K562 (cell line): ENCODE measurements around the gene ZDHHC8. TPM values are rescaled to one million over a fixed set of nuclear protein-coding genes. Genes with fewer than 3 reads are reported as not detected.

Experiments
- CHD1 ChIP-seq: fragments of 200-600 bp; sonication (generic); IDR thresholded peaks from one replicate; pipeline ENCODE4 v1.6.1; 2012; ENCODE audit warnings: mild to moderate bottlenecking, moderate library complexity, low read length, inconsistent platforms
- ELF4 ChIP-seq: fragments of 450-650 bp; formaldehyde crosslinking; IDR thresholded peaks from 2 replicates; pipeline ENCODE4 v1.4.0; 2022; ENCODE audit warnings: missing genetic modification characterization
- HNRNPL ChIP-seq: fragments of 200-400 bp; formaldehyde crosslinking; IDR thresholded peaks from 2 replicates; pipeline ENCODE4 v1.6.1; 2017; ENCODE audit warnings: low read depth, mild to moderate bottlenecking, low read length
- MXI1 ChIP-seq: IDR thresholded peaks from 2 replicates; pipeline ENCODE4 v1.6.1; 2011; ENCODE audit warnings: low read depth, mild to moderate bottlenecking, improper control_type of control experiment, low read length
- NELFE ChIP-seq: IDR thresholded peaks from 2 replicates; pipeline ENCODE4 v1.6.1; 2011; ENCODE audit warnings: mild to moderate bottlenecking; ENCODE audit not compliant: insufficient read depth, insufficient read length
- NEUROD1 ChIP-seq: fragments of 150-350 bp; IDR thresholded peaks from 2 replicates; pipeline ENCODE4 v1.6.1; 2014; ENCODE audit warnings: borderline replicate concordance, low read length, low read depth; ENCODE audit not compliant: partially characterized antibody
- NR2F6 ChIP-seq: fragments of 450-650 bp; formaldehyde crosslinking; IDR thresholded peaks from 2 replicates; pipeline ENCODE4 v1.4.0; 2020; ENCODE audit warnings: mild to moderate bottlenecking
- NR4A1 ChIP-seq, 2 experiments: fragments of 250-450 bp in 1 of 2; fragments of 450-650 bp in 1 of 2; sonication (Bioruptor Pico) in 1 of 2; IDR thresholded peaks; 2 replicates each; pipeline versions ENCODE4 v1.4.0 to v1.6.1; 2016 to 2020; ENCODE audit warnings: mild to moderate bottlenecking in 2 of 2, missing compliant biosample characterization in 1 of 2, missing genetic modification characterization in 1 of 2, moderate library complexity in 1 of 2
- PML ChIP-seq: IDR thresholded peaks from 2 replicates; pipeline ENCODE4 v1.6.1; 2012; ENCODE audit warnings: low read length, inconsistent platforms
- POLR3A ChIP-seq: IDR thresholded peaks from 2 replicates; pipeline ENCODE4 v1.6.1; 2011; ENCODE audit warnings: borderline replicate concordance, mild to moderate bottlenecking, moderate library complexity; ENCODE audit not compliant: insufficient read length, insufficient read depth; ENCODE audit errors: extremely low read depth
- RFX5 ChIP-seq: IDR thresholded peaks from 2 replicates; pipeline ENCODE4 v1.6.1; 2011; ENCODE audit warnings: low read depth, mild to moderate bottlenecking, improper control_type of control experiment, low read length
- SETDB1 ChIP-seq: IDR thresholded peaks from one replicate; pipeline ENCODE4 v1.6.1; 2012; ENCODE audit warnings: low read length, control low read depth, inconsistent platforms
- SMC3 ChIP-seq: conservative IDR thresholded peaks from 2 replicates; pipeline ENCODE4 v1.6.1; 2011; ENCODE audit warnings: low read depth, low read length, improper control_type of control experiment; ENCODE audit not compliant: insufficient read depth
- SREBF1 ChIP-seq: fragments of 150-350 bp; IDR thresholded peaks from 2 replicates; pipeline ENCODE4 v1.6.1; 2014; ENCODE audit warnings: antibody characterized with exemption, low read depth, low read length, borderline replicate concordance
- TRIM24 ChIP-seq, 2 experiments: fragments of 450-650 bp; IDR thresholded peaks; 2 replicates each; pipeline ENCODE4 v1.6.1; 2016
- XRCC4 ChIP-seq: IDR thresholded peaks from one replicate; pipeline ENCODE4 v1.6.1; 2011; ENCODE audit not compliant: insufficient read depth, insufficient read length; ENCODE audit errors: extremely low read depth
- ZBTB12 ChIP-seq: fragments of 250-450 bp; sonication (Bioruptor Pico); IDR thresholded peaks from 2 replicates; pipeline ENCODE4 v1.4.0; 2020
- ZBTB17 ChIP-seq: fragments of 450-650 bp; formaldehyde crosslinking; IDR thresholded peaks from 2 replicates; pipeline ENCODE4 v1.4.0; 2020; ENCODE audit warnings: mild to moderate bottlenecking
- ZC3H11A ChIP-seq: IDR thresholded peaks from 2 replicates; pipeline ENCODE4 v1.6.1; 2012; ENCODE audit warnings: low read depth, low read length, improper control_type of control experiment
- ZNF134 ChIP-seq: fragments of 250-450 bp; sonication (Bioruptor Pico); conservative IDR thresholded peaks from 2 replicates; pipeline ENCODE4 v1.4.0; 2020
- ZNF57 ChIP-seq: fragments of 450-650 bp; formaldehyde crosslinking; IDR thresholded peaks from 2 replicates; pipeline ENCODE4 v1.4.0; 2020; ENCODE audit warnings: mild to moderate bottlenecking, moderate library complexity
- polyA plus RNA-seq, 8 experiments: library from polyadenylated mRNA; depleted of rRNA in 4 of 8; stranded (reverse) in 5 of 8; unstranded in 3 of 8; fragments of >200 nt; fragmentation: Nextera tagmentation in 2 of 8; fragmentation: Illumina TruSeq in 1 of 8; extraction: Ambion mirVana in 2 of 8; extraction: Trizol in 1 of 8; gene quantifications; 2 replicates each; pipeline versions ENCODE4 v1.2.1 to v1.2.3, GENCODE V29; 2011 to 2014; ENCODE audit warnings: inconsistent platforms in 1 of 8, missing spikeins in 1 of 8
- total RNA-seq, 7 experiments: library from RNA; depleted of rRNA in 6 of 7; stranded (reverse); fragments of >200 nt in 6 of 7; fragmentation: Illumina TruSeq in 2 of 7; extraction: Trizol in 2 of 7; gene quantifications; 2 replicates each; pipeline versions ENCODE4 v1.2.1 to v1.2.3, GENCODE V29; 2011 to 2021; ENCODE audit warnings: low replicate concordance in 1 of 7
- TF ChIP-seq, protein P1 (sequence below): fragments of 150-350 bp; IDR thresholded peaks from 2 replicates; pipeline ENCODE4 v1.6.1; 2014; ENCODE audit warnings: low read depth, mild to moderate bottlenecking, low read length, borderline replicate concordance
- TF ChIP-seq, protein P2 (sequence below): sonication (generic); formaldehyde crosslinking; IDR thresholded peaks from 2 replicates; pipeline ENCODE4 v1.8.1; 2023; ENCODE audit warnings: mild to moderate bottlenecking, missing genetic modification reagents

ZDHHC8 gene
- total and polyA plus RNA-seq, 9 of the 15 experiments (the other 6 are each of a cell fraction or from before 2014, with no cell fraction given): 0.04 to 109 (median 16.4) TPM

DNA sequence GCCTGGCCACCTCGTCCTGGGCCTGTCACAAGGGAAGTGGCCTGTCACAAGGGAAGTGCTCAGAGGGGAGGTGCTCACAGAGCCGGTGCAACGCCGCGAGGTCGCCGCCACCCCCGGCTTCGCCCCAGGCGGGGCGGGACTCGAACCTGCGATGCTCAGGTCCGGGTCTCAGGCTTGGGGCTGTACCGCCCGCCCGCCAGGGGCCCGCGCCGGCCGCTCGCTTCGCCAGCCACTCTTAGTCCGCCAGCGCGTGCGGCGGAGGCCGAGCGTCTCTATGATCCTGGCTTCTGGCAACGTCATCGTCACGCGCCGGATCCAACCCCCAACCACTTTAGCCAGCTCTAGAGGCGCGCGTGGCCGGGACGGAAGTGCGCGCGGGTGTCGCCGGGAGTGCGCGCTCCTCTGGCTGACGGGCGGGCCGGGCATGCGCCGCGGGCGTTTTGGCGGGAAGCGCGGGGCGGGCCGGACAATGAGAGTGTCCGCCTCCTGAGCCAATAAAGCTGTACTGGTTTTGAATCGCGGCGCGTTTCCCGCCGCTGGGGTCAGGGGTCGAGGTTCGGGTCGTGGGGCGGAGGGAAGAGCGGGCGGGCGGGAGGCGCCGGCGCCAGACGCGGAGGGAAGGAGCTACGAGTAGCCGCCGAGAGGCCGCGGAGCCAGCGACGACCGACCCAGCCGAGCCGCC lies 14.5 kb upstream of the ZDHHC8 start, which contains the start of gene TRMT2A (continued):
- TF ChIP-seq HNRNPL (peak; percentile 81), POLR3A (no peak), SMC3 (peak; percentile 24), ZC3H11A (peak; percentile 93; the same call in 1 of the 2 replicates), PML (peak; percentile 89), MXI1 (peak; percentile 97), SETDB1 (peak; percentile 100), ZNF57 (0 out of 2 replicates have a peak, but pooled peaks have one; percentile 67), NR4A1 (CRISPR knock-in tag; IDR thresholded peaks at IDR 0.05) (peak; percentile 15; the same call in 1 of the 2 replicates), NR4A1 (tag; IDR thresholded peaks at IDR 0.05) (peak; percentile 97), ZBTB12 (CRISPR knock-in tag) (peak; percentile 100), ELF4 (CRISPR knock-in tag) (peak; percentile 95), ZNF134 (CRISPR knock-in tag) (peak; percentile 47; the same call in 1 of the 2 replicates), ZBTB17 (peak; percentile 87), SREBF1 (peak; percentile 86), NR2F6 (CRISPR knock-in tag) (peak; percentile 95), XRCC4 (no peak), CHD1 (peak; percentile 96), TRIM24 (IDR thresholded peaks at IDR 0.05) (peak; percentile 72 to 89; a peak in 3 of 4 replicates), RFX5 (peak; percentile 79), NELFE (no peak), NEUROD1 (peak; percentile 95)
- TF ChIP-seq, protein P1, sequence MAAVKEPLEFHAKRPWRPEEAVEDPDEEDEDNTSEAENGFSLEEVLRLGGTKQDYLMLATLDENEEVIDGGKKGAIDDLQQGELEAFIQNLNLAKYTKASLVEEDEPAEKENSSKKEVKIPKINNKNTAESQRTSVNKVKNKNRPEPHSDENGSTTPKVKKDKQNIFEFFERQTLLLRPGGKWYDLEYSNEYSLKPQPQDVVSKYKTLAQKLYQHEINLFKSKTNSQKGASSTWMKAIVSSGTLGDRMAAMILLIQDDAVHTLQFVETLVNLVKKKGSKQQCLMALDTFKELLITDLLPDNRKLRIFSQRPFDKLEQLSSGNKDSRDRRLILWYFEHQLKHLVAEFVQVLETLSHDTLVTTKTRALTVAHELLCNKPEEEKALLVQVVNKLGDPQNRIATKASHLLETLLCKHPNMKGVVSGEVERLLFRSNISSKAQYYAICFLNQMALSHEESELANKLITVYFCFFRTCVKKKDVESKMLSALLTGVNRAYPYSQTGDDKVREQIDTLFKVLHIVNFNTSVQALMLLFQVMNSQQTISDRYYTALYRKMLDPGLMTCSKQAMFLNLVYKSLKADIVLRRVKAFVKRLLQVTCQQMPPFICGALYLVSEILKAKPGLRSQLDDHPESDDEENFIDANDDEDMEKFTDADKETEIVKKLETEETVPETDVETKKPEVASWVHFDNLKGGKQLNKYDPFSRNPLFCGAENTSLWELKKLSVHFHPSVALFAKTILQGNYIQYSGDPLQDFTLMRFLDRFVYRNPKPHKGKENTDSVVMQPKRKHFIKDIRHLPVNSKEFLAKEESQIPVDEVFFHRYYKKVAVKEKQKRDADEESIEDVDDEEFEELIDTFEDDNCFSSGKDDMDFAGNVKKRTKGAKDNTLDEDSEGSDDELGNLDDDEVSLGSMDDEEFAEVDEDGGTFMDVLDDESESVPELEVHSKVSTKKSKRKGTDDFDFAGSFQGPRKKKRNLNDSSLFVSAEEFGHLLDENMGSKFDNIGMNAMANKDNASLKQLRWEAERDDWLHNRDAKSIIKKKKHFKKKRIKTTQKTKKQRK: peak; percentile 63; the same call in 1 of the 2 replicates
- TF ChIP-seq, protein P2, sequence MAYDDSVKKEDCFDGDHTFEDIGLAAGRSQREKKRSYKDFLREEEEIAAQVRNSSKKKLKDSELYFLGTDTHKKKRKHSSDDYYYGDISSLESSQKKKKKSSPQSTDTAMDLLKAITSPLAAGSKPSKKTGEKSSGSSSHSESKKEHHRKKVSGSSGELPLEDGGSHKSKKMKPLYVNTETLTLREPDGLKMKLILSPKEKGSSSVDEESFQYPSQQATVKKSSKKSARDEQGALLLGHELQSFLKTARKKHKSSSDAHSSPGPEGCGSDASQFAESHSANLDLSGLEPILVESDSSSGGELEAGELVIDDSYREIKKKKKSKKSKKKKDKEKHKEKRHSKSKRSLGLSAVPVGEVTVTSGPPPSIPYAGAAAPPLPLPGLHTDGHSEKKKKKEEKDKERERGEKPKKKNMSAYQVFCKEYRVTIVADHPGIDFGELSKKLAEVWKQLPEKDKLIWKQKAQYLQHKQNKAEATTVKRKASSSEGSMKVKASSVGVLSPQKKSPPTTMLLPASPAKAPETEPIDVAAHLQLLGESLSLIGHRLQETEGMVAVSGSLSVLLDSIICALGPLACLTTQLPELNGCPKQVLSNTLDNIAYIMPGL (CRISPR knock-in tag): peak; percentile 99
